SKM-1 (cell line): Measurements from ENCODE around the gene SGK1.
A peak's percentile ranks its signal among the peaks of the same experiment; 100 is the strongest.

Experiments
- DNase-seq: peaks from one replicate; lab custom pipeline; 2025; ENCODE audit not compliant: unreplicated experiment; lab: John Stamatoyannopoulos, UW

The SGK1 gene

GRCh38 chr6:134132494-134133141 lies 185.3 kb downstream of the SGK1 start:
- DNase-seq = no peak

- DNase-seq = no peak
These were observed 186.3 kb downstream of the SGK1 start for GRCh38 chr6:134131530-134132139.

- DNase-seq = no peak
These were observed 189.8 kb downstream of the SGK1 start for GRCh38 chr6:134128146-134128545.

GRCh38 chr6:134123666-134124208 lies 194.2 kb downstream of the SGK1 start:
- peak; percentile 51 for DNase-seq

- DNase-seq = no peak
These were observed 195.1 kb downstream of the SGK1 start for GRCh38 chr6:134122775-134123174.

- no peak for DNase-seq
These were observed 198.4 kb downstream of the SGK1 start for GRCh38 chr6:134119486-134119885.
